CD4-positive, alpha-beta T cell treated with Interleukin-15 for 4 hours (primary cell): Measurements from ENCODE around the gene RUSC1.

Source experiments
- DNase-seq: peaks from one replicate; pipeline ENCODE4 v3.0.0-alpha.2; 2020; ENCODE audit warnings: low spot score

Gene RUSC1

DNA sequence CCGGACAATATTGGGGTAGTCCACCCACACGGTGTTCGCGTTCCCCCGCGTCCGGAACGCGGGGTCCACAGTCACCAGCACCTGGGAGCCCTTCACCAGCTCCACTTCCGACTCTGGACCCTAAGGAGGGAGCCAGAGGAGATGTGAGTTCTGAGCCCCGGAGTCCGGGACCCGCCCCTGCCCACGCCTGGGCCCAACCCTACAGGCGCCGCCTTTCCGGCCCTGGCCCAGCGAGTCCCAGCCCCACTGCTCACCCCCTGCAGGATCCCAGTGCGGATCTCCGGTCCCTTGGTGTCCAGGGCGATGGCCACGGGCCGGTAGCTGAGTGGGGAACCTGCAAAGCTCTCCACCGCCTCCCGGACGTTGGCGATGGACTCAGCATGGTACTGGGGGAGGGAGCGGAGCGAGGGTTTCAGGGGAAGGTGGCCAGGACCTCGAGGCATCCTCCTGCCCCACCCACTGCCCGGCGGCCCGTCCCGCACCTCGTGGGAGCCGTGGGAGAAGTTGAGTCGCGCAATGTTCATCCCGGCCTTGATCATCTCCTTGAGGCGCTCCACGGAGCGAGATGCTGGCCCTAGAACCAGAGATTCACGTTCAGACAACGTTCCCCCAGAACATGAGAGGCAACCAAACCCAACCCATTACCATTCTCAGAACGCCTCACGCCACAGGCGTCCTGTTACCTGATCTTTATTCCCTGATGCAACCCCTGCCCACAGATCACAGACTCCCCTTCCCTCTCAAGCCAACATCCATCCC lies 25.3 kb upstream of the RUSC1 start:
- DNase-seq = no peak

GRCh38 chr1:155295942-155296267 lies 24.8 kb upstream of the RUSC1 start:
- no peak for DNase-seq

GRCh38 chr1:155296661-155297060 lies 24.0 kb upstream of the RUSC1 start:
- DNase-seq = no peak

- no peak for DNase-seq
These were observed 23.3 kb upstream of the RUSC1 start for GRCh38 chr1:155297384-155297783.

DNA sequence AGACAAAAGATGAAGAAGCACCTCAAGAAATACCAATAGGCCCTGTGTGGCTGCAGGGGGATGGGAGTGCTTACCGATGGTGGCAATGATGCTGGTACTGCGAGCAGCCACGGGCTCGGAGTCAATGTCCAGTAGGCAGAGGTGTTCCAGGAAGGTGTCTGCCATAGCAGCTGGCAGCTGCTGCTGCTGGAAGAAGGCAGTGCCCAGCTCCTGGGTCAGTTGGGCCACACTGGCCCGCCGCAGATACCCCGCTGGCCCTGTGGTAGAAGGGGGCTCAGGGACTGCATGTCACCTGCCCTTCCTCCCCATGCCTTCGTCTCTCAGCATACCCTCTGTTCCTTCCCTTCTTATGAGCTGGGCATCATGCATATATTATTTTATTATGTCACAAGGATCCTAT lies 20.7 kb upstream of the RUSC1 start:
- DNase-seq = no peak

GRCh38 chr1:155300553-155301329 lies 20.0 kb upstream of the RUSC1 start:
- no peak for DNase-seq

- DNase-seq = no peak
These were observed 19.3 kb upstream of the RUSC1 start, which contains the start of gene PKLR for GRCh38 chr1:155301342-155301841. Gene PKLR (minus strand): TSS chr1:155301438. CDS start chr1:155301395, 43 bp downstream.

GRCh38 chr1:155304558-155305063 lies 16.1 kb upstream of the RUSC1 start:
- no peak for DNase-seq

- DNase-seq = no peak
These were observed 14.8 kb upstream of the RUSC1 start for GRCh38 chr1:155305881-155306391.

DNA sequence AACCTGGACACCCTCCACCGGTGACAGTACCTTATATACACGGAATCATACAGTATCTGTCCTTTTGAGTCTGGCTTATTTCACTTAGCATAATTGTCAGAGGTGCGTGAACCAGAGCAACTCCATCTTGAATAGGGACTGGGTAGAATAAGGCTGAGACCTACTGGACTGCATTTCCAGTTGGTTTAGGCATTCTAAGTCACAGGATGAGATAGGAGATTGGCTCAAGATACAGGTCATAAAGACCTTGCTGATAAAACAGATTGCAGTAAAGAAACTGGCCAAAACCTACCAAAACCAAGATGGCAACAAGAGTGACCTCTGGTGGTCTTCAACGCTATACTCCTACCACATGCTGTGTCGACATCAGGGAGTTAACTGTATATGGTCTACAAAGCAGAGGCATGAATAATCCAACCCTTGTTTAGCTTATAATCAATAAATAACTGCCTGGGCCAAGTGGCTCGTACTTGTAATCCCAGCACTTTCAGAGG lies 13.4 kb upstream of the RUSC1 start:
- DNase-seq = no peak

- DNase-seq = peak; percentile 98
These were observed 11.9 kb upstream of the RUSC1 start, which contains the start of gene FDPS for GRCh38 chr1:155308493-155309422. Gene FDPS (plus strand): TSS chr1:155308866. CDS start chr1:155309790, 924 bp downstream.

GRCh38 chr1:155309423-155310021 lies 11.2 kb upstream of the RUSC1 start:
- DNase-seq = no peak

DNA sequence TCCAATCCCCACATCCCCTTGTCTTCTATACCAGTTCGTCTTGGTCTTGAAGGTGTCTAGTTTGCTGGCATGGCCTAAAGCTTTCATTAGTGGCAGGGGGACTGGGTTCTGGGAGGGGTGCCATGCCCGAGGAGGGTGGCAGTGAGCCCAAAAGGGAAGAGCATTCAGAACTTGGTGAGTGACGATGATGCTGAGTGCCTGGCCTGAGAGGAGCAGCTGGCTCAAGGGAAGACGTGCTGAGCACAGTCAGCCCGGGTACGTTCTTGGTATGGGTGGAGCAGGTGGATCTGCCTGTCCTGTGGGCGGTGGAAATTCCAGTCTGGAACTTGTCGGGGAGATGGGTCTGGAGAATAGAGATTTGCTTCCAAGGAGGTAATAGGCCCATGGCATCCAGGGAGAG lies 7.4 kb upstream of the RUSC1 start:
- no peak for DNase-seq

DNA sequence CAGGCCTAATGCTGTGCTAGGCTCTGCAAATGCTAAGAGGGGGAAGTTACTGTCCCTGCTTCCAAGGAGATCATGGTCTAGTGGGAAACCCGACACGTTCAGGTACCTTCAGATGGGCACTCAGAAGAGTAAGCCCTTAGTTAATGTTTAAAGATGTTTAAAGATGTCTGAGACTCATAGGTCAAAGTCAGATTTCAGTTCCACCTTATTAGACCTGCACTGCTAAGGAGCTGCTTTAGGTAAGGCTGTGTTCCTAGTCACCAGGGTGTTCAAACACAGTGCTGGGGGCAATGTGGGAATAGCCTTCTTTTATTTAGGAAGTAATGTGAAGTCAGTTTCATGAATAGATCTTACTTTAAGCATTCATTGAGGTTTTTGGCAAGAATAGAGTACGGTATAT lies 3.8 kb upstream of the RUSC1 start:
- no peak for DNase-seq

DNA sequence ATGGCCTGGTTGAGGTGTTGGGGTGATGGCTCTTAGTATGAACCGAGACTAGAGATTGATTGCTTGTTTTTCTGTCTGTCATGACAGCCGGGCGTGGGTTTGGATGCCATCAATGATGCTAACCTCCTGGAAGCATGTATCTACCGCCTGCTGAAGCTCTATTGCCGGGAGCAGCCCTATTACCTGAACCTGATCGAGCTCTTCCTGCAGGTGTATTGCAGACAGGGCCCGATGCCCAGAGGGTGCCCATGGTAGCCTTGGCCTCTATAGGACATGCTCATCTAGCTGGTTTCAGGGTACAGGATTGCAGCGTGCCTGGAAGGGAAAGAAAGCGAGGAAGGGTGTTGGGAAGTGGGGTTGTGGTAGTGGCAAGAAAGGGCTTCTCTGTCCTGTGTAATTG lies 2.6 kb upstream of the RUSC1 start:
- DNase-seq = no peak

- no peak for DNase-seq
These were observed 1.2 kb upstream of the RUSC1 start for GRCh38 chr1:155319536-155319935.

DNA sequence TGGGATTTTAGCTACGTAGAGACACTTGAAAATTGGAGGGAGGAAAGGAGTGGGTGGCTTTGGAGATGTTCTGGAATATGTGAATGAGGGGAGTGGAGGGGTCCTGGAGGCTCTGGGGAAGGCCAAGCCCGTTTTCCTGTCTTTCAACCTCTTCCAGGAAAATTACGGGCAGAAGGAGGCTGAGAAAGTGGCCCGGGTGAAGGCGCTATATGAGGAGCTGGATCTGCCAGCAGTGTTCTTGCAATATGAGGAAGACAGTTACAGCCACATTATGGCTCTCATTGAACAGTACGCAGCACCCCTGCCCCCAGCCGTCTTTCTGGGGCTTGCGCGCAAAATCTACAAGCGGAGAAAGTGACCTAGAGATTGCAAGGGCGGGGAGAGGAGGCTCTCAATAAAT lies 442 bp upstream of the RUSC1 start:
- DNase-seq = no peak

DNA sequence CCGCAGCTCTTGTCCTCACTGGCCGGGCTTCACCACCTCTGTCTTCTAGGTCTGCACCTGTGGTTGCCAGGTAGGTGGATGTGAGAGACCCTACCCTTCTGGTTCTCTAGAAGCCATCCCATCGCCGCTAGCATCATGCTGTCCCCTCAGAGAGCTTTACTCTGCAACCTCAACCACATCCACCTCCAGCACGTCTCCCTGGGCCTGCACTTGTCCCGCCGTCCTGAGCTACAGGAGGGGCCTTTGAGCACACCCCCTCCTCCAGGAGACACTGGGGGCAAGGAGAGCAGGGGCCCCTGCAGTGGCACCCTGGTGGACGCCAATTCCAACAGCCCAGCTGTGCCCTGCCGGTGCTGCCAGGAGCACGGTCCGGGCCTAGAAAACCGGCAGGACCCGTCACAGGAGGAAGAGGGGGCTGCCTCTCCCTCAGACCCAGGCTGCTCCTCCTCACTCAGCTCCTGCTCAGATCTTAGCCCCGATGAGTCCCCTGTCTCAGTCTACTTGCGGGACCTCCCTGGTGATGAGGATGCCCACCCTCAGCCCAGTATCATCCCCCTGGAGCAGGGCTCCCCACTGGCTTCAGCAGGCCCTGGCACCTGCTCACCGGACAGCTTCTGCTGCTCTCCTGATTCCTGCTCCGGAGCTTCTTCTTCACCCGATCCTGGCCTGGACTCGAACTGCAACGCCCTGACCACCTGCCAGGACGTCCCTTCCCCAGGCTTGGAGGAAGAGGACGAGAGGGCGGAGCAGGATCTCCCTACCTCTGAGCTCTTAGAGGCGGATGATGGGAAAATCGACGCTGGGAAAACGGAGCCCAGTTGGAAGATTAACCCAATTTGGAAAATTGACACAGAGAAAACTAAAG lies 1.2 kb downstream of the RUSC1 start:
- DNase-seq = no peak

DNA sequence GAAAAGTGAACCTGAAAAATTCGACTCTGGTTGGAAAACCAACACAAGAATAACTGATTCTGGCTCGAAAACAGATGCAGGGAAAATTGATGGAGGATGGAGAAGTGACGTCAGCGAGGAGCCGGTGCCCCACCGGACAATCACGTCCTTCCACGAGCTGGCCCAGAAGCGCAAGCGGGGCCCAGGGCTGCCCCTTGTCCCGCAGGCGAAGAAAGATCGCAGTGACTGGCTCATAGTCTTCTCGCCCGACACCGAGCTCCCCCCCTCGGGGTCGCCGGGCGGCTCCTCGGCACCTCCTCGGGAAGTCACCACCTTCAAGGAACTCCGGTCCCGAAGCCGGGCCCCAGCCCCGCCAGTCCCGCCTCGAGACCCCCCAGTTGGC lies 1.9 kb downstream of the RUSC1 start:
- DNase-seq = no peak
